Activated CD4-positive, alpha-beta memory T cell treated with anti-CD3 and anti-CD28 coated beads for 36 hours (primary cell): ENCODE measurements around the gene CACNA1F. TPM values are rescaled to one million over a fixed set of nuclear protein-coding genes. Genes with fewer than 3 reads are reported as not detected.
"Not testable (repeated sequence)": the region's sequence is repeated elsewhere in the genome, so short reads cannot be mapped to it uniquely, and the experiment has no call there.

Experiments
- CTCF ChIA-PET: fragments of 350-600 bp; sonication (Branson Sonifier 250); formaldehyde crosslinking; loops from one replicate; lab custom pipeline; 2021; ENCODE audit warnings: antibody characterized with exemption, inconsistent platforms; lab: Charles Lee
- POLR2A ChIA-PET: fragments of 350-600 bp; sonication (Branson Sonifier 250); formaldehyde crosslinking; loops from one replicate; lab custom pipeline; 2021; ENCODE audit warnings: antibody characterized with exemption; lab: Charles Lee
- DNase-seq: peaks from one replicate; pipeline ENCODE4 v3.0.0-alpha.2; 2020
- H3K27ac Mint-ChIP-seq: one replicate; pipeline ENCODE4 v1.8.0; 2021; ENCODE audit warnings: mixed read lengths
- H3K27me3 Mint-ChIP-seq: one replicate; pipeline ENCODE4 v1.8.0; 2021; ENCODE audit warnings: mixed read lengths
- H3K36me3 Mint-ChIP-seq: one replicate; pipeline ENCODE4 v1.8.0; 2021; ENCODE audit warnings: mixed read lengths
- H3K4me1 Mint-ChIP-seq: one replicate; pipeline ENCODE4 v1.8.0; 2021; ENCODE audit warnings: low read depth, mixed read lengths
- H3K4me3 Mint-ChIP-seq: one replicate; pipeline ENCODE4 v1.8.0; 2021; ENCODE audit warnings: mild to moderate bottlenecking, mixed read lengths
- H3K9me3 Mint-ChIP-seq: one replicate; pipeline ENCODE4 v1.8.0; 2021; ENCODE audit warnings: mixed read lengths
- intact Hi-C: fragments of 100-400 bp; cut with micrococcal nuclease; formaldehyde crosslinking; loops from one replicate; pipeline ENCODE4 v1.15.1; 2023
- total RNA-seq, 2 experiments: library from RNA; stranded (reverse); gene quantifications; one replicate each; pipeline ENCODE4 v1.2.3, GENCODE V29; 2021

The CACNA1F gene
- total RNA-seq, 2 experiments from 2014 or later = 0.51 to 0.74 TPM

DNA sequence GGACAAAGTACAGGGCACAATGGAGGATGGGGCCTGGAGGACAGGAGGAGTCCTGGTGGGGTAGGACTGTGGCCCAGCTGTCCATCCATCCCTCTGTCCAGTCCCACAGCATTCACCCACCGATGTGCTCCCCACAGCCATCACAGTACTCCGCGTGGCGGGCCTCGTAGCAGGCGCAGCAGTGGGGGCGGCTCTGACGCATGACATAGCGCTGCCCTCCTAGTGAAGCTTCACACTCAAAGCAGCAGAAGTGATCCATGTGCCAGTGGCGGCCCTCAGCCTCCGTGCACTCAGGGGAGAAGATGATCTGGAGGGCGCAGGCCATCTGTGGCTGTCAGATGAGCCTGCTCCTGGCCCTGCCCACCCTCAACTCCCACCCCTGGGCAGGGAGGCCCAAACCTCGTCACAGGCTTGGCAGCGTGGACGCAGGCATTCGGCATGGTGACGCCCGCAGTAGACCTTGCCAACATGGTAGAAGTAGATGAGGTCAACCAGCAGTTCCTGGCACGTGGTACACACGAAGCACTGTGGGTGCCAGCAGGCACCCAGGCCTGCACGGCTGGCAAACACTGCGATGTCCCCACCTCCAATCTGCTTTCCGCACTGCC lies 55.2 kb downstream of the CACNA1F start:
- POLR2A ChIA-PET = no interaction called here
- H3K36me3 Mint-ChIP-seq = peaks cover 39% of the 10 kb centered on the region

DNA sequence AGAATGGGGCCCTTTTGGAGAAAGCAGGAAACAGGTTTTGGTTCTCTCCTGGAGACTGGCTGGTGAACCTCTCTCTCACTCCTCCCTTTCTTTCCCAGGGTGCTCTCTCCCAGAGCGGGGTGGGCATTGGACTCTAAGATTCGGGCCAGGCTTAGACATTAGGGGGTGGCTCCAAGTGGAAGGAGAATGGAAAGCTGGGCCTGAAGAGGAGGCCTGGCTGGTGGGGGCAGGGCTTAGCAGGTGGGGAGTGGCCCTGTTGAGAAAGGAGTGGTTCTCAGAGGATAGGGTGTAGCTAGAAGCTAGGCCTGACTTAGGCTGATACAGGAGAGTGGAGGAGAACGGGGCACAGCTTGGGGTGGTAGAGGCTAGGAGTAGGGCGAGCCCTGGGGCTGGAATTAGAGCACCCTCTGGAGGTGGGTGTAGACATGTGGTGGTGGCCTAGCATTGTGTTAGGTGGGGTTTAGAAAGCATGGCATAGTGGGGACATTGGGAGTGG lies 55.8 kb downstream of the CACNA1F start:
- H3K4me1 Mint-ChIP-seq = peaks cover 17% of the 10 kb centered on the region
- no peak overlapping the region for H3K4me3 Mint-ChIP-seq
- peak overlapping the region; percentile 23 for H3K27ac Mint-ChIP-seq
- no peaks in the 10 kb centered on the region for H3K9me3 Mint-ChIP-seq
- POLR2A ChIA-PET = no interaction called here
- no peak for DNase-seq
- peaks cover 41% of the 10 kb centered on the region for H3K36me3 Mint-ChIP-seq
- CTCF ChIA-PET = interaction anchor here (0.6 to 1.2 kb wide), 2 partner anchors 11 to 13 kb away, joined by 3 to 4 read pairs; no protein-coding TSS in a partner anchor
- intact Hi-C loops = no loop called here
- H3K27me3 Mint-ChIP-seq = no peaks in the 10 kb centered on the region

More for the DNA sequence above, 55.2 kb downstream of the CACNA1F start:
- CTCF ChIA-PET = no interaction called here
- Mint-ChIP-seq H3K27ac (peak overlapping the region; percentile 23), H3K27me3 (no peaks in the 10 kb centered on the region), H3K9me3 (no peaks in the 10 kb centered on the region), H3K4me3 (no peak overlapping the region), H3K4me1 (peaks cover 13% of the 10 kb centered on the region)
- intact Hi-C loops = no loop called here
- DNase-seq = no peak

DNA sequence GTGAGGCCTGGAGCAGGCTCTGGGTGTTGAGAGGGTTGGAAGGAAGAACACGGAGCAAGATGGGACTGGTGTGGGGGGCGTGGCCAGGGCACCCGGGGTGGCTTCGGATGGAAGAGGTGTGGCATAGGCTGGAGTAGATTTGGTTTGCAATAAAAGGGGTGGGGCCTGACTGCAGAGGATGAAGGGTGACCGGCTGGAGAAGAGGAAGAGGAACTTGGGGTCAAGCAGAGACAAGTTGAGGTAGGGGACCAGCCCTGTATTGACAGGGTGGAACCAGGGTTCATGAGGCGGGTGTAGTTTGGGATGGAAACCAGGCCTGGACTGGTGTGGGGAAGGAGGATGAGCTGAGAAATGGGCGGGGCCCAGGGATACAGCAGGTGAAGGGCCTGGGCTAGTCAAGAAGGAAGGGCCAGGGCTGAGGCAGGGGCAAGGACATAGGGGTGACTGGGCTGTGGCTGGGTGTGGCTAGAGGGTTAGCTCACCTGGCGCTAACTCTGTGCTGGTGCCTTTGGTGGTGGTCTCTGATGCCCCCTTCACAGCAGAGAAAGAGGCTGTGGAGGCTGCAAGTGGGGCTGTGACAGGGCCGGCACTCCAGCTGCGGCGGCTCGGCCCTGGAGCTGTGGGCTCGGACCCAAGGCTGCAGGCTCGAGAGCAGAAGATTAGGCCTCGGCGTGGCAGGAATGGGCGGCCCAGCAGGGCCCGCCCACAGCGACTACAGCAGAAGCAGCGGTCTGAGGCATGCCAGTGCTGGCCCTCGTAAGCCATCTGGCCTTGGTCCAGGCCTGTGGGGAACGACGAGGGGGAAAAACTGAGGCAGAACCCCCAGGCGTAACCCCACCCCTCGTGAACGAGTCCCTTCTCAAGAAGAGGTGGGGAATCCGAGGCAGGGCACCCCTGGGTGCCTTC lies 56.5 kb downstream of the CACNA1F start:
- intact Hi-C loops = no loop called here
- ChIA-PET CTCF (interaction anchor here (0.6 to 1.2 kb wide), 2 partner anchors 10 to 14 kb away, joined by 3 to 4 read pairs; no protein-coding TSS in a partner anchor), POLR2A (interaction anchor here (1.0 kb wide), 1 partner anchor 175 kb away, joined by 3 read pairs; the partner anchor contains the start of gene GRIPAP1)
- H3K27ac Mint-ChIP-seq = no peak overlapping the region
- peaks cover 17% of the 10 kb centered on the region for H3K4me1 Mint-ChIP-seq
- no peaks in the 10 kb centered on the region for H3K9me3 Mint-ChIP-seq
- DNase-seq = no peak
- peaks cover 38% of the 10 kb centered on the region for H3K36me3 Mint-ChIP-seq
- no peaks in the 10 kb centered on the region for H3K27me3 Mint-ChIP-seq
- no peak overlapping the region for H3K4me3 Mint-ChIP-seq

DNA sequence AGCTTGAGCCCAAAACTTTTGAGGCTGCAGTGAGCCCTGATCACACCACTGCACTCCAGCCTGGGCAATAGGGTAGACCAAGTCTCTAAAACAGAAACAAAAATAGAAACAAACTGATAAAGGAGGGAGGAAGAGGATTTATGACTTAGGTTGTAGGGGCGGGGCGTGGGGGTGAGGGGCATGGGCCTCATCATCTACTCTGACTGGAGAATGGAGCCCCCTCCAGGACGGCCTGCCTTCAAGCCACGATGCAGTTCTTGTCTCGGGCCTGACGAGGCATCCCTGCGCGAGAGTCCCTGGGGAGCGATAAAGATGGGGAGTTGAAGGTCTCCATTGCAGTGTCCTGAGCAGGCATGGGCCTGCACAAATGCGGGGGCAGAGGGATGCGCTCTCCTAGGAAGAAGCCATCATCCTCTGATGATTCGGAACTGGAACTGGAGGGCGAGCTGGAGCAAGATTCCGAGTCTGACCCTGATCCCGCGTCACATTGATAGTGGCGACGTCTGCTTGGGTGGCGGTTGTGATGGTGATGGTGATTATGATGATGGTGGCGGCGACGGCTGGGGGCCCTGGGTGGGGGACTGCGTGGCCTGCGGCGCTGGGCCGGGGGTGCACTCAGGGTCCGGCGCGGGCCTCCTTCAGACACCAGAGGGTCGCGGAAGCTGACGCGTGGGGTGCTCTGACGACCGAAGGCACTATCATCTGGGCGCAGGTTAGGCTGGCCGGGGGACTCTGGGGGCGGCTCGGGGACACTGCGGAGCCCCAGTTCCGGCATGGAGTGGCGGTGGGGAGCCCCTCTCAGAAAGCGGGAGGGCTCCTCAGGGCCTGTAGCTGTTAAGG lies 57.5 kb downstream of the CACNA1F start:
- Mint-ChIP-seq H3K27ac (peak overlapping the region; percentile 45), H3K9me3 (no peaks in the 10 kb centered on the region), H3K4me3 (no peak overlapping the region), H3K36me3 (peaks cover 38% of the 10 kb centered on the region), H3K27me3 (no peaks in the 10 kb centered on the region), H3K4me1 (peaks cover 17% of the 10 kb centered on the region)
- intact Hi-C loops = no loop called here
- ChIA-PET CTCF (interaction anchor here (1.0 kb wide), 1 partner anchor 14 kb away, joined by 3 read pairs; no protein-coding TSS in a partner anchor), POLR2A (interaction anchor here (1.0 kb wide), 1 partner anchor 174 kb away, joined by 3 read pairs; the partner anchor contains the start of gene GRIPAP1)
- DNase-seq = no peak

DNA sequence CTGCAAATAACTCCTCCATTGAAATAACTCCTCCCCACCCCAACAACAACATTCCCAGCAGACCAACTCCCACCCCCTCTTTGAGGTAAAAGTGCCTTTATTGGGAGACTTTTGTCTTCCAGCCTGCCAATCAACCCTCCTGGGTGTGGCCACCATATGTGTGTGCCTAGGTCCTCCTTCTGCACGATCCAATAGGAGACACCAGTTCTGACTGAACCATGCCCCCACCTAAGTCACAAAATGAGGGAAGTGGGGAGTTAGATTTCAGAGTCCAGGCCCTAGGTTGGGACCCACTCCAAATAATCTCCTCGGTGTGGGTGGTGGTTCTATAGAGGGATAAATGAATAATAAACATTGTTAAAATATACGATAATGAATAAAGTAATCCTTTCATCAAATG lies 58.4 kb downstream of the CACNA1F start:
- Mint-ChIP-seq H3K4me3 (no peak overlapping the region), H3K27ac (peak overlapping the region; percentile 8), H3K36me3 (peaks cover 34% of the 10 kb centered on the region), H3K27me3 (no peaks in the 10 kb centered on the region), H3K9me3 (no peaks in the 10 kb centered on the region), H3K4me1 (peaks cover 17% of the 10 kb centered on the region)
- CTCF ChIA-PET = interaction anchor here (1.0 kb wide), 1 partner anchor 15 kb away, joined by 3 read pairs; no protein-coding TSS in a partner anchor
- intact Hi-C loops = no loop called here
- POLR2A ChIA-PET = no interaction called here
- DNase-seq = no peak

DNA sequence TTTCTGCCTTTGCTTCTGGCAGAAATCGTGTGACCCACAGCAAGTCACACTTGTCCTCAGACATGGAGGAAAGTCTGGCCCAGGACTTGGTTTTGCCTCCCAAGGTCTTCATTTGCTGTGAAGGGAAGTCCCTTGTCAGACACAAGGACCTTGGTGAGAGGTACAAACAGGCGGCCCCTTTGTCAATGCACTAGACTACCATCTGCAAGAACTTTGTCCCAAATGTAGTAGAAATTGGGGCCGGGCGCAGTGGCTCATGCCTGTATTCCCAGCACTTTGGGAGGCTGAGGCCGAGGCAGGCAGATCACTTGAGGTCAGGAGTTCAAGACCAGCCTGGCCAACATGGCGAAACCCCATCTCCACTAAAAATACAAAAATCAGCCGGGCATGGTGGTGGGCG lies 59.6 kb downstream of the CACNA1F start:
- intact Hi-C loops, DNase-seq, H3K9me3 Mint-ChIP-seq, H3K27me3 Mint-ChIP-seq: not testable (repeated sequence)
- ChIA-PET CTCF (interaction anchor here (2.2 kb wide), 1 partner anchor 19 kb away, joined by 11 read pairs; no protein-coding TSS in a partner anchor), POLR2A (interaction anchor here (0.5 kb wide), 1 partner anchor 171 kb away, joined by 4 read pairs; no protein-coding TSS in a partner anchor)
- H3K36me3 Mint-ChIP-seq = peaks cover 30% of the 10 kb centered on the region
- H3K27ac Mint-ChIP-seq = peak overlapping the region; percentile 91
- peak overlapping the region; percentile 86 for H3K4me3 Mint-ChIP-seq
- H3K4me1 Mint-ChIP-seq = peaks cover 21% of the 10 kb centered on the region

DNA sequence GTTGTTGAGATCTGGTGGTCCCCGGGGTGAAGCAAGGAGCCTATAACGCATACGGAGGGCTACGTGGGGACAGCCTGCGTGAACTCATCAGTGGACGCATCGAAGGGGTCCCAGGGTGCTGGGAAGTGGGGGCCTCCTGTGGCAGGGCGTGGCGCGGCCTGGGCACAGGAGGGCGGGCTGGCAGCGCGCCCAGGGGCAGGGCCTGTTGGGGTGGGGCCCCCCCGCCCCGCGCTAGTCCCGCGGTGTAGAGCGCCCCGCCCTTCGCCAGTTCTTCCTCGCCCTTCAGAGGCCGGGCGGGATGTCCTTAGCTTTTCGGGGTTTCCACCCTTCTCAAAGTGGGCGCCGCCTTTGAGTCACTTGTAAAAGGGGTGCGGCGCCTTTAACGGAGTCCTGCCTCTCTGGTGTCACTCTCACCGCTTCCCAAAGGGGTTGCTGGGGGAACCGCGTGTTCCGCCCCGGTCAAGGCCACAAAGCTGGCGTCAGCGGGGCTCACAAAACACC lies 60.8 kb downstream of the CACNA1F start:
- Mint-ChIP-seq H3K36me3 (peaks cover 30% of the 10 kb centered on the region), H3K27ac (peak overlapping the region; percentile 91), H3K4me3 (peak overlapping the region; percentile 86), H3K4me1 (peaks cover 30% of the 10 kb centered on the region), H3K27me3 (no peaks in the 10 kb centered on the region), H3K9me3 (no peaks in the 10 kb centered on the region)
- DNase-seq = peak; percentile 83
- ChIA-PET POLR2A (interaction anchor here (0.7 to 1.7 kb wide), 3 partner anchors 8 to 97 kb away, joined by 3 to 4 read pairs (median 3); partner anchors contain the start of gene PPP1R3F), CTCF (interaction anchor here (1.2 to 2.2 kb wide), 4 partner anchors 8 to 20 kb away, joined by 3 to 11 read pairs (median 4); no protein-coding TSS in a partner anchor)
- intact Hi-C loops = no loop called here

DNA sequence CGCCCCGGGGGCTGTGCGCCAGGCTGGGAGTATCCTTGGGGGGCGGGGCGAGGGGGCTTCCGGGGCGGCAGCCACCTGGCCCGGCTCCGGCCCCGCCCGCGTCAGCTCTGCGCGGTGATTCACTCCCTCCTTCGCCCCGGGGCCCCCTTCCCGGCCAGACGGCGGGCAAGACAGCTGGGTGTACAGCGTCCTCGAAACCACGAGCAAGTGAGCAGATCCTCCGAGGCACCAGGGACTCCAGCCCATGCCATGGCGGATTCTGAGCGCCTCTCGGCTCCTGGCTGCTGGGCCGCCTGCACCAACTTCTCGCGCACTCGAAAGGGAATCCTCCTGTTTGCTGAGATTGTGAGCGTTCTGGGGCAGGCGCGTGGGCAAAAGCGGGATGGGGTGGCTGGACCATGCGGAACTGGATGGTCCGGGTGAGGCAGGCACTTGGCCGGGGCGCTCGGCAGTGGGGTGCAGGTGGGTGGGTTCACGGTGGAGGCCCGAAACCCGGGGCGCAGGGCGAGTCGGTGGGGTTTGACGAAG lies 61.3 kb downstream of the CACNA1F start, which contains the start of gene PLP2:
Gene PLP2 (plus strand): TSS at position 147 of the 528 bp plus-strand sequence. CDS start 103 bp downstream, at position 250.
- H3K27ac Mint-ChIP-seq = peak within 1 kb of the TSS; percentile 91
- H3K36me3 Mint-ChIP-seq = peaks cover 30% of the 10 kb centered on the region
- H3K27me3 Mint-ChIP-seq = no peaks in the 10 kb centered on the region
- CTCF ChIA-PET = interaction anchor here (1.2 to 2.2 kb wide), 5 partner anchors 8 to 21 kb away, joined by 3 to 11 read pairs (median 4); no protein-coding TSS in a partner anchor
- peaks cover 31% of the 10 kb centered on the region for H3K4me1 Mint-ChIP-seq
- intact Hi-C loops = no loop called here
- H3K9me3 Mint-ChIP-seq = no peaks in the 10 kb centered on the region
- POLR2A ChIA-PET = interaction anchor here (1.2 to 1.7 kb wide), 2 partner anchors 9 to 97 kb away, joined by 3 to 4 read pairs; partner anchors contain the start of gene PPP1R3F
- DNase-seq = peak; percentile 88
- H3K4me3 Mint-ChIP-seq = peak within 1 kb of the TSS; percentile 86

DNA sequence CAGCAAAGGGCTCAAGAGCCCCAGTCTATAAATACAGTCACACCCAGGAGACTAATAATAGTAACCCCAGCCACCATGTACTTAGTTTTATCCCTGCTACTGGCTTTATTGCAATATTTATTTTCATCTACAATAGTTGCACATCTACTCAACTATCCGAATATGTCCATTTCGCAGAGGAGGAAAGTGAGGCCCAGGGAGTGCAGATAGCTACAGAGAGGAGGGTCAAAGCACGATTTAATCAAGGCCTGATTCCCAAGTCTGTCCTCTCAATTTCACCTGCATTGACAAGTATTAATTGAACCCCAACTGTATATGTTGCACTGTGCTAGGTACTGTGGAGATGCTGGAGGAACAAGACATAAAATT lies 65.4 kb downstream of the CACNA1F start:
- ChIA-PET CTCF (interaction anchor here (1.1 to 3.4 kb wide), 3 partner anchors 12 to 24 kb away, joined by 3 to 23 read pairs (median 12); no protein-coding TSS in a partner anchor), POLR2A (interaction anchor here (0.9 to 2.1 kb wide), 4 partner anchors 13 to 270 kb away, joined by 3 to 11 read pairs (median 3); no protein-coding TSS in a partner anchor)
- no peaks in the 10 kb centered on the region for H3K27me3 Mint-ChIP-seq
- peaks cover 30% of the 10 kb centered on the region for H3K4me1 Mint-ChIP-seq
- DNase-seq = no peak
- H3K36me3 Mint-ChIP-seq = peaks cover 2% of the 10 kb centered on the region
- peak overlapping the region; percentile 93 for H3K27ac Mint-ChIP-seq
- intact Hi-C loops = loop anchor here (1.0 to 10.0 kb wide), 2 partner anchors 24 to 363 kb away; partner anchors contain the start of gene HDAC6
- H3K9me3 Mint-ChIP-seq = no peaks in the 10 kb centered on the region
- H3K4me3 Mint-ChIP-seq = peak overlapping the region; percentile 78
